Measurements from ENCODE around the gene CAPN9.

Gene CAPN9

GRCh38 chr1:230827081-230827681 lies 80.0 kb downstream of the CAPN9 start:
- H3K36me3 Mint-ChIP-seq (ENCODE audit: low read depth) = peaks cover 15% of the 10 kb centered on the region
- peaks cover 25% of the 10 kb centered on the region for H3K4me1 Mint-ChIP-seq
- no peak for DNase-seq
- TF ChIP-seq CTCF (IDR thresholded peaks at IDR 0.05) = no peak
- H3K9me3 Mint-ChIP-seq = peaks cover 17% of the 10 kb centered on the region
- peaks cover 13% of the 10 kb centered on the region for H3K27me3 Mint-ChIP-seq (ENCODE audit: low read depth, poor library complexity)
- H3K27ac Mint-ChIP-seq = peak overlapping the region; percentile 87
- H3K4me3 Mint-ChIP-seq = no peak overlapping the region

- no peak for TF ChIP-seq CTCF (IDR thresholded peaks at IDR 0.05)
- H3K9me3 Mint-ChIP-seq = peaks cover 20% of the 10 kb centered on the region
Observed at GRCh38 chr1:230827801-230828200, 80.6 kb downstream of the CAPN9 start.

DNA sequence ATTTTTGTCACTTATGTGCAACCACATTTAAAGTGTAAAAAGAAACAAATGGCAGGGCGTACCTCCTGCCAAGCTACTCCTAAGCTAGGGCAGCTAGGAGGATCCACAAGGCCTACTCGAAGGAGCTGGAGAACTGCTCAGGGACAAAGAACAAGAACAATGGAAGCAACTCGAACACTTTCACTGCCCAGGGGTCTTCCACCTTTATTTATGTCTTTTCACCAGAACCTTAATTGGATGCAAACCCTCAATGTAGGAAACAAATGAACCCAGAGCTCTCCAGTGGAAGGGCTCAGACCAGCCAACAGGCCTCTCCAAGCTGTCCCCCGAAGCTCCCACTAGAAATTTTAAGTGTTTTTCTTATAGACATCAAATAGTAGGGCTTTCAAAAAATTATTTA lies 81.2 kb downstream of the CAPN9 start:
- H3K4me3 Mint-ChIP-seq = no peak overlapping the region
- H3K27me3 Mint-ChIP-seq (ENCODE audit: low read depth, poor library complexity) = peaks cover 12% of the 10 kb centered on the region
- peaks cover 20% of the 10 kb centered on the region for H3K4me1 Mint-ChIP-seq
- peaks cover 16% of the 10 kb centered on the region for H3K36me3 Mint-ChIP-seq (ENCODE audit: low read depth)
- no peak for TF ChIP-seq CTCF (IDR thresholded peaks at IDR 0.05)
- DNase-seq = no peak
- peaks cover 23% of the 10 kb centered on the region for H3K9me3 Mint-ChIP-seq
- no peak overlapping the region for H3K27ac Mint-ChIP-seq

More at GRCh38 chr1:230827801-230828200, 80.6 kb downstream of the CAPN9 start:
- H3K27me3 Mint-ChIP-seq (ENCODE audit: low read depth, poor library complexity) = peaks cover 13% of the 10 kb centered on the region
- H3K36me3 Mint-ChIP-seq (ENCODE audit: low read depth) = peaks cover 16% of the 10 kb centered on the region
- H3K4me1 Mint-ChIP-seq = peaks cover 20% of the 10 kb centered on the region
- no peak for DNase-seq
- H3K4me3 Mint-ChIP-seq = no peak overlapping the region
- peak overlapping the region; percentile 87 for H3K27ac Mint-ChIP-seq

- Mint-ChIP-seq H3K4me3 (no peak overlapping the region), H3K27me3 (ENCODE audit: low read depth, poor library complexity) (peaks cover 3% of the 10 kb centered on the region), H3K27ac (no peak overlapping the region), H3K36me3 (ENCODE audit: low read depth) (peaks cover 16% of the 10 kb centered on the region), H3K9me3 (peaks cover 27% of the 10 kb centered on the region), H3K4me1 (peaks cover 12% of the 10 kb centered on the region)
- no peak for DNase-seq
- no peak for TF ChIP-seq CTCF (IDR thresholded peaks at IDR 0.05)
Observed at GRCh38 chr1:230831771-230832170, 84.6 kb downstream of the CAPN9 start.

DNA sequence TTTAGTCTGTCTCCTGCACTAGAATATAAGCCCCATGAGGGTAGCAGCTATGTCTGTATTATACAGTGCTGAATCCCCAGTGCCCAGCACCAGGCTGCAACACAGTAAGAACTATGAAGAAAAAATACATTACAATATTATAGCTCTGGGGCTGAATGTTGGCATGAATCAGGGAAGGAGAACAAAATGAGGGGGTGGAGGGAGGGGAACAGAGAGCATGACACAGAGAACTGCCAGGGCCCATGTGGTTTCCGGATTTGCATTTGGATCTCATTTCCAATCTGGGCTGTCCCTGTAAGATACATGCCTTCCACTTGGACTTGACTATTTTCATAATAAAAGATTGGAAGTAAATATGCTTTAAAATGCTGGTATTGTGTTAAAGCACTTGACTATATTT lies 85.3 kb downstream of the CAPN9 start:
- Mint-ChIP-seq H3K4me3 (no peak overlapping the region), H3K27ac (no peak overlapping the region), H3K27me3 (ENCODE audit: low read depth, poor library complexity) (peaks cover 3% of the 10 kb centered on the region), H3K9me3 (peaks cover 27% of the 10 kb centered on the region), H3K36me3 (ENCODE audit: low read depth) (peaks cover 18% of the 10 kb centered on the region), H3K4me1 (peaks cover 9% of the 10 kb centered on the region)
- no peak for DNase-seq
- no peak for TF ChIP-seq CTCF (IDR thresholded peaks at IDR 0.05)

DNA sequence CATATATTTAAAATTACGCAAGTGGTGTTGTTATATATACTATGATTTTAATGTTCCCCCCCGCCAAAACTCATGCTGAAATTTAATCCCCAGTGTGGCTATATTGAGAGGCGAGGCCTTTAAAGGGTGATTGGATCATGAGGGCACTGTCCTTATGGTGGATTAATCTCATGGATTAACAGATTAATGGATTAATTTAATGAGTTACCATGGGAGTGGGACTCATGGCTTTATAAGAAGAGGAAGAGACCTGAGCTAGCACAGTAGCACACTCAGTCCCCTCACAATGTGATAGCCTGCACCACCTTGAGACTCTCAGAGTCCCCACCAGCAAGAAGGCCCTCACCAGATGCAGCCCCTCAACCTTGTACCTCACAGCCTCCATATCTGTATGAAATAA lies 86.3 kb downstream of the CAPN9 start:
- DNase-seq = no peak
- H3K36me3 Mint-ChIP-seq (ENCODE audit: low read depth) = peaks cover 29% of the 10 kb centered on the region

More for the DNA sequence above, 86.3 kb downstream of the CAPN9 start:
- Mint-ChIP-seq H3K27ac (no peak overlapping the region), H3K27me3 (ENCODE audit: low read depth, poor library complexity) (peaks cover 3% of the 10 kb centered on the region), H3K9me3 (peaks cover 27% of the 10 kb centered on the region), H3K4me1 (no peaks in the 10 kb centered on the region), H3K4me3 (no peak overlapping the region)
- TF ChIP-seq CTCF (IDR thresholded peaks at IDR 0.05) = no peak

Measured in nephron progenitor cell (in vitro differentiated cells).